Thyroid gland (tissue), 4 donors: ENCODE measurements around the gene RASGRP3. TPM values are rescaled to one million over a fixed set of nuclear protein-coding genes. Genes with fewer than 3 reads are reported as not detected.

Experiments
- DNase-seq, 2 donors: peaks; one replicate each; pipeline ENCODE4 v3.0.0-alpha.2; 2019
- H3K27ac ChIP-seq, 3 donors: fragments of 200-600 bp; sonication (generic); 1 replicate in 2 of 3; 2 replicates in 1 of 3; pipeline ENCODE4 v1.5.1; 2016 to 2019; ENCODE audit warnings: mild to moderate bottlenecking in 1 of 3, moderate library complexity in 1 of 3
- H3K27me3 ChIP-seq: fragments of 200-600 bp; sonication (generic); one replicate; pipeline ENCODE4 v1.5.1; 2019
- H3K36me3 ChIP-seq, 2 donors: fragments of 200-600 bp; sonication (generic); one replicate each; pipeline ENCODE4 v1.5.1; 2016 to 2019
- H3K4me1 ChIP-seq, 2 donors: fragments of 200-600 bp; sonication (generic); one replicate each; pipeline ENCODE4 v1.5.1; 2017 to 2019
- H3K4me3 ChIP-seq, 3 donors: fragments of 200-600 bp; sonication (generic); replicated peaks in 1 of 3; 1 replicate in 2 of 3; 2 replicates in 1 of 3; pipeline ENCODE4 v1.5.1; 2016; ENCODE audit warnings: mild to moderate bottlenecking in 1 of 3
- H3K9me3 ChIP-seq: fragments of 200-600 bp; sonication (generic); one replicate; pipeline ENCODE4 v1.5.1; 2017
- POLR2A ChIP-seq, 2 donors: fragments of 450-650 bp; IDR thresholded peaks; one replicate each; pipeline ENCODE4 v1.6.1; 2017; ENCODE audit warnings: antibody characterized with exemption in 2 of 2, mild to moderate bottlenecking in 2 of 2, moderate library complexity in 1 of 2
- WGBS, 2 donors: methylation state at CpG; one replicate each; pipeline ENCODE4 v1.1.5; 2017; 5-methylcytosine and 5-hydroxymethylcytosine counted together
- intact Hi-C: fragments of 100-400 bp; cut with DNase I; formaldehyde crosslinking; loops from one replicate; pipeline ENCODE4 v1.15.1; 2023
- total RNA-seq, 4 donors: library from RNA; depleted of rRNA; stranded (reverse); fragments of >200 nt; gene quantifications; one replicate each; pipeline ENCODE4 v1.2.3, GENCODE V29; 2016
- TF ChIP-seq, protein P1 (sequence below), 6 experiments: fragments of 200-600 bp in 3 of 6; fragments of 450-650 bp in 3 of 6; sonication (generic) in 3 of 6; IDR thresholded peaks; one replicate each; pipeline ENCODE4 v1.5.1; 2016 to 2019; ENCODE audit warnings: antibody characterized with exemption in 6 of 6, mild to moderate bottlenecking in 2 of 6, inconsistent platforms in 1 of 6, moderate library complexity in 1 of 6

RASGRP3 gene
- total RNA-seq, 4 donors from 2014 or later: 30.9 to 46.9 (median 34.8) TPM

DNA sequence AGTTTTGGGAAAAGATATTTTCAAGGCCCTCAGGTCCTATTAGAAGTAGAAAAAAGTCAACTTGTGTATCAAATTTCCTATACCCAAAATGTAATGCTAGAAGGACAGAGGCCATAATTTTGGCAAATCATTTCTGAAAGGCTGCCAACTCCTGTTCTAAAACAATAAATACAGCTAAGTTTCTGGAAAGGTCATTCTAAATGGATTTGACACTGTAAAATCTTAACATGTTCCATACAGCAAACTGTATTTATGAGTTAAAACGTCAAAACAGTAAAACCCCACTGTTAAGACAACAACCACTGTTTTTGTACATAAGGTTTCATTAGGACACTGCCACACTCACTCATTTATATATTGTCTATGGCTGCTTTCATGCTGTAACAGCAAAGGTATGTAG lies 113.0 kb downstream of the RASGRP3 start:
- no peak overlapping the region for H3K4me3 ChIP-seq
- 59 to 74% methylated on average over 1 of the region's 1 CpG for WGBS, 2 donors
- peaks cover 26 to 34% of the 10 kb centered on the region in 2 donors for H3K36me3 ChIP-seq
- peaks cover 9 to 10% of the 10 kb centered on the region in 2 donors for H3K4me1 ChIP-seq
- no peak for DNase-seq
- peak overlapping the region in 1 of 3 donors; percentile 23 for H3K27ac ChIP-seq
- no peaks in the 10 kb centered on the region for H3K9me3 ChIP-seq
- no peaks in the 10 kb centered on the region for H3K27me3 ChIP-seq
- intact Hi-C loops: loop anchor here (10.0 kb wide), 1 partner anchor 115 kb away; the partner anchor contains the start of gene RASGRP3
- TF ChIP-seq POLR2A (IDR thresholded peaks at IDR 0.05): no peak
- TF ChIP-seq, protein P1, sequence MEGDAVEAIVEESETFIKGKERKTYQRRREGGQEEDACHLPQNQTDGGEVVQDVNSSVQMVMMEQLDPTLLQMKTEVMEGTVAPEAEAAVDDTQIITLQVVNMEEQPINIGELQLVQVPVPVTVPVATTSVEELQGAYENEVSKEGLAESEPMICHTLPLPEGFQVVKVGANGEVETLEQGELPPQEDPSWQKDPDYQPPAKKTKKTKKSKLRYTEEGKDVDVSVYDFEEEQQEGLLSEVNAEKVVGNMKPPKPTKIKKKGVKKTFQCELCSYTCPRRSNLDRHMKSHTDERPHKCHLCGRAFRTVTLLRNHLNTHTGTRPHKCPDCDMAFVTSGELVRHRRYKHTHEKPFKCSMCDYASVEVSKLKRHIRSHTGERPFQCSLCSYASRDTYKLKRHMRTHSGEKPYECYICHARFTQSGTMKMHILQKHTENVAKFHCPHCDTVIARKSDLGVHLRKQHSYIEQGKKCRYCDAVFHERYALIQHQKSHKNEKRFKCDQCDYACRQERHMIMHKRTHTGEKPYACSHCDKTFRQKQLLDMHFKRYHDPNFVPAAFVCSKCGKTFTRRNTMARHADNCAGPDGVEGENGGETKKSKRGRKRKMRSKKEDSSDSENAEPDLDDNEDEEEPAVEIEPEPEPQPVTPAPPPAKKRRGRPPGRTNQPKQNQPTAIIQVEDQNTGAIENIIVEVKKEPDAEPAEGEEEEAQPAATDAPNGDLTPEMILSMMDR (IDR thresholded peaks at IDR 0.05): no peak

GRCh38 chr2:33595385-33595784 lies 118.9 kb downstream of the RASGRP3 start:
- 52 to 55% methylated on average over 3 of the region's 3 CpGs for WGBS, 2 donors

GRCh38 chr2:33597026-33597425 lies 120.6 kb downstream of the RASGRP3 start:
- intact Hi-C loops: no loop called here
- peaks cover 0 to 7% of the 10 kb centered on the region in 2 donors for H3K36me3 ChIP-seq

More at GRCh38 chr2:33595385-33595784, 118.9 kb downstream of the RASGRP3 start:
- no peak for DNase-seq
- Histone ChIP-seq H3K4me1 (peaks cover 15 to 20% of the 10 kb centered on the region in 2 donors), H3K27me3 (no peaks in the 10 kb centered on the region), H3K36me3 (peaks cover 0 to 17% of the 10 kb centered on the region in 2 donors), H3K4me3 (no peak overlapping the region), H3K9me3 (no peaks in the 10 kb centered on the region), H3K27ac (no peak overlapping the region)
- TF ChIP-seq POLR2A (IDR thresholded peaks at IDR 0.05): no peak
- TF ChIP-seq, protein P1 (IDR thresholded peaks at IDR 0.05): no peak
- intact Hi-C loops: no loop called here

DNA sequence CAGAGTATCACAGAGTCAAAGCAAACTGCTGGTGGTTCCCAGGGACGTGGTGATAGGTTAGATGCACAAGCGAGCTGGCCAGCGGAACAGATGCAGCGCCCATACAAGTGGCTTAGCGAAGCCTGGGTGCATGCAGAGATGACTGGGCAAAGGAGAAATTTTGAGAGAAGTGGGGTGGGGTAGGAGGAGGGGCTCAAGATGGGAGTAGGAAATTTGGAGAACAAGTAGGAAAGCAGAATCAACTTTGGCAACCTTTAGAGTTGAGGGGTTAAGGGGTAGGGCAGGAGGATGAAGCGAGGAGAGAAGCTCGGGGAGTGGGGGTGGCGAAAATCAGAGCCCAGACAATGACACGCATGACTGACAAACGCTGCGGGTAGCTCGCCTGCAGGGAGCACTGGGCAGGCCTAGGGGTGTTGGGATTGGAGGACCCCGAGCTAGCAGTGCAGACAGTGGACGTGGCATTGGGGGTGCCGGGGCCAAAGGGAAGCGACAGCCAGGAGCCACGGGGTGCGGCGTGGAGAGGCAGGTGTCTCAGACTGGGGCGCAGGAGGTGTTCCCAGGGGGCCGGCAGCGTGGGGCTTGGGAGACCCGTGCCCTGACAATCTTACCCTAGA lies 122.2 kb downstream of the RASGRP3 start:
- intact Hi-C loops: no loop called here
- 1 to 2% methylated on average over 15 to 21 of the region's 23 CpGs for WGBS, 2 donors
- TF ChIP-seq, protein P1 (IDR thresholded peaks at IDR 0.05): peak in 1 of 6 experiments; percentile 2
- TF ChIP-seq POLR2A (IDR thresholded peaks at IDR 0.05): no peak

More at GRCh38 chr2:33597026-33597425, 120.6 kb downstream of the RASGRP3 start:
- Histone ChIP-seq H3K27me3 (no peaks in the 10 kb centered on the region), H3K4me1 (peaks cover 15 to 20% of the 10 kb centered on the region in 2 donors), H3K9me3 (no peaks in the 10 kb centered on the region), H3K27ac (no peak overlapping the region), H3K4me3 (no peak overlapping the region)
- DNase-seq: no peak
- TF ChIP-seq, protein P1 (IDR thresholded peaks at IDR 0.05): no peak
- no peak for TF ChIP-seq POLR2A (IDR thresholded peaks at IDR 0.05)
- WGBS, 2 donors: 66 to 95% methylated on average over 3 of the region's 3 CpGs

More for the DNA sequence above, 122.2 kb downstream of the RASGRP3 start:
- peak; percentile 50 to 55 for DNase-seq
- Histone ChIP-seq H3K27me3 (no peaks in the 10 kb centered on the region), H3K9me3 (no peaks in the 10 kb centered on the region), H3K27ac (peak overlapping the region; percentile 52 to 79 (median 69)), H3K4me1 (peaks cover 15 to 20% of the 10 kb centered on the region in 2 donors), H3K36me3 (peaks cover 0 to 3% of the 10 kb centered on the region in 2 donors), H3K4me3 (peak overlapping the region; percentile 89 to 97 (median 91))
